A549 (cell line): ENCODE data around the gene PRKACG. TPM values are rescaled to one million over a fixed set of nuclear protein-coding genes. Genes with fewer than 3 reads are reported as not detected.
A peak's percentile ranks its signal among the peaks of the same experiment; 100 is the strongest.

Experiments used
- ATAC-seq, 2 experiments: fragments of 200-7000 bp in 1 of 2; fragments of >200 bp in 1 of 2; cut with Nextera tagmentation in 1 of 2; cut with Tn5 transposase in 1 of 2; 3 replicates each; pipeline versions ENCODE4 v1.8.0 to v1.9.1; 2018 to 2020; ENCODE audit warnings: mild to moderate bottlenecking in 1 of 2, moderate library complexity in 1 of 2
- CTCF ChIA-PET: fragments of 300-600 bp; sonication (Branson Sonifier 250); formaldehyde crosslinking; extraction: SDS; loops from one replicate; lab custom pipeline; 2021; ENCODE audit warnings: antibody characterized with exemption, inconsistent platforms; lab: Yijun Ruan, JAX
- POLR2A ChIA-PET: fragments of 350-600 bp; formaldehyde crosslinking; extraction: SDS; loops from one replicate; lab custom pipeline; 2021; ENCODE audit warnings: antibody characterized with exemption, inconsistent platforms; lab: Yijun Ruan, JAX
- DNase-seq, 2 experiments: peaks; one replicate each; pipeline versions ENCODE4 v3.0.0 to v3.0.0-alpha.2; 2011 to 2016; ENCODE audit warnings: low read depth in 1 of 2, low spot score in 1 of 2
- FAIRE-seq: peaks from 2 replicates; lab custom pipeline; 2011; peaks lifted over from hg19 to GRCh38; lab: Jason Lieb, UNC
- H3K27ac ChIP-seq, 2 experiments: fragments of >200 bp; sonication (Bioruptor Twin); formaldehyde crosslinking; 3 replicates each; pipeline ENCODE4 v1.5.1; 2016 to 2017
- H3K4me1 ChIP-seq: fragments of >200 bp; sonication (Bioruptor Twin); formaldehyde crosslinking; 3 replicates; pipeline ENCODE4 v1.6.1; 2016
- H3K4me2 ChIP-seq: fragments of >200 bp; sonication (Bioruptor Twin); formaldehyde crosslinking; 3 replicates; pipeline ENCODE4 v1.6.1; 2016
- H3K4me3 ChIP-seq: fragments of >200 bp; sonication (Bioruptor Twin); formaldehyde crosslinking; 3 replicates; pipeline ENCODE4 v1.5.1; 2016
- H3K9me3 ChIP-seq: fragments of >200 bp; sonication (Bioruptor Twin); formaldehyde crosslinking; 3 replicates; pipeline ENCODE4 v1.6.1; 2016
- E2F6 ChIP-seq: IDR thresholded peaks from 2 replicates; pipeline ENCODE4 v1.6.1; 2012; ENCODE audit warnings: low read depth, borderline replicate concordance
- FOSL2 ChIP-seq, 2 experiments: fragments of 450-650 bp in 1 of 2; fragments of >200 bp in 1 of 2; sonication (Bioruptor Twin) in 1 of 2; formaldehyde crosslinking; IDR thresholded peaks; 2 replicates each; pipeline versions ENCODE4 v1.5.0 to v1.6.1; 2016 to 2020; ENCODE audit warnings: mild to moderate bottlenecking in 1 of 2, moderate library complexity in 1 of 2
- FOXS1 ChIP-seq: fragments of 250-450 bp; sonication (Bioruptor Pico); IDR thresholded peaks from 2 replicates; pipeline ENCODE4 v1.5.0; 2020; ENCODE audit warnings: mild to moderate bottlenecking, moderate library complexity
- HMGXB4 ChIP-seq: fragments of 250-450 bp; sonication (Bioruptor Pico); IDR thresholded peaks from 2 replicates; pipeline ENCODE4 v1.5.0; 2021; ENCODE audit warnings: mild to moderate bottlenecking, moderate library complexity, borderline replicate concordance
- JUN ChIP-seq, 2 experiments: fragments of >200 bp; sonication (Bioruptor Twin); formaldehyde crosslinking; IDR thresholded peaks; 2 replicates in 1 of 2; 3 replicates in 1 of 2; pipeline ENCODE4 v1.6.1; 2016 to 2017
- JUNB ChIP-seq: fragments of >200 bp; sonication (Bioruptor Twin); formaldehyde crosslinking; IDR thresholded peaks from 2 replicates; pipeline ENCODE4 v1.6.1; 2016
- NPAS2 ChIP-seq: fragments of 250-450 bp; sonication (Bioruptor Pico); IDR thresholded peaks from 2 replicates; pipeline ENCODE4 v1.8.0; 2022; ENCODE audit warnings: mild to moderate bottlenecking, moderate library complexity, borderline replicate concordance
- POLR2AphosphoS2 ChIP-seq: conservative IDR thresholded peaks from 2 replicates; pipeline ENCODE4 v1.6.1; 2012; ENCODE audit warnings: low read length, improper control_type of control experiment, inconsistent platforms
- RAD21 ChIP-seq, 2 experiments: fragments of >200 bp in 1 of 2; sonication (Bioruptor Twin) in 1 of 2; formaldehyde crosslinking in 1 of 2; IDR thresholded peaks in 1 of 2; conservative IDR thresholded peaks in 1 of 2; 2 replicates in 1 of 2; 3 replicates in 1 of 2; pipeline ENCODE4 v1.6.1; 2012 to 2018; ENCODE audit warnings: inconsistent platforms in 1 of 2
- REST ChIP-seq: fragments of 200-600 bp; sonication (generic); IDR thresholded peaks from 2 replicates; pipeline ENCODE4 v1.6.1; 2016; ENCODE audit warnings: antibody characterized with exemption, mild to moderate bottlenecking, moderate library complexity
- SMC3 ChIP-seq: fragments of >200 bp; sonication (Bioruptor Twin); formaldehyde crosslinking; IDR thresholded peaks from 3 replicates; pipeline ENCODE4 v1.6.1; 2018; ENCODE audit warnings: inconsistent platforms
- SREBF2 ChIP-seq: fragments of 450-650 bp; IDR thresholded peaks from 2 replicates; pipeline ENCODE4 v1.6.1; 2014; ENCODE audit warnings: mild to moderate bottlenecking, moderate library complexity
- ZNF302 ChIP-seq: fragments of 250-450 bp; sonication (Bioruptor Pico); IDR thresholded peaks from 2 replicates; pipeline ENCODE4 v1.9.0; 2021; ENCODE audit warnings: inconsistent platforms, mild to moderate bottlenecking, moderate library complexity
- WGBS: methylation state at CpG from one replicate; pipeline ENCODE4 v1.1.6; 2017; ENCODE audit errors: missing lambda C conversion rate; 5-methylcytosine and 5-hydroxymethylcytosine counted together
- polyA plus RNA-seq, 4 experiments: library from polyadenylated mRNA; depleted of rRNA in 3 of 4; stranded (reverse); fragments of >200 nt; fragmentation: RNase III in 1 of 4; extraction: RNeasy Plus Mini Kit Qiagen cat#74134 plus additional on column Dnase treatment in 1 of 4; gene quantifications; 2 replicates in 3 of 4; 3 replicates in 1 of 4; pipeline ENCODE4 v1.2.3, GENCODE V29; 2011 to 2017
- TF ChIP-seq, protein P1 (sequence below): fragments of >200 bp; sonication (Bioruptor Twin); formaldehyde crosslinking; IDR thresholded peaks from 3 replicates; pipeline ENCODE4 v1.5.1; 2016
- TF ChIP-seq, protein P2 (sequence below): fragments of 450-650 bp; IDR thresholded peaks from 2 replicates; pipeline ENCODE4 v1.6.1; 2014; ENCODE audit warnings: antibody characterized with exemption

The PRKACG gene
- polyA plus RNA-seq, 2 of the 4 experiments (the other 2 are of a cell fraction): not detected

DNA sequence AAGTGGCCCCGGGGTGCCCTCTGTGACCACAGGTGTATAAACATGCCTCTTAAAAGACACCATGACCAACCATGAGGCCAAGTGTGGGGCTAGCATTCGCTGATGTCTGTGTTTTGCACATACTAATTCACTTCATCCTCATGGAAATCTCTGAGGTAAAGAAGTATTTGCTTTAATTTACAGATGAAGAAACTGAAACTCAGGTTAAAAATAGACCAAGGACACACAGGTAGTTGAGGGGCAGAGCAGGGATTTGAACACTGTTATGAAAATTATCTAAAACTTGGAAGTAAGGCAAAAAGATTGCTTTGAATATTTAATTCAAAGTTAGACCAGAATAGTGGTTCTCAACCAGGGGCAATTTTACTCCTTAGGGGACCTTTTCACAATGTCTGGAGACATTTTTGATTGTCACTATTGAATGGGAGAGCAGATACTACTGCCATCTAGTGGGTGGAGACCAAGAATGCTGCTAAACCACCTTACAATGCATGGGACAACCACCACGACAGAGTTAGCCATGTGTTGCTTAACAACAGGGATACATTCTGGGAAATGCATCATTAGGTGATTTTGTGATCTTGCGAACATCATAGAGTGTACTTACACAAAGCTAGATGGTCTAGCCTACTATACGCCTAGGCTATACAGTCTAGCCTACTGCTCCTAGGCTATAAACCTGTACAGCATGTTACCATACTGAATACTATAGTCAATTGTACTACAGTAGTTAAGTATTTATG lies 13.6 kb upstream of the PRKACG start:
- POLR2A ChIA-PET: no interaction called here
- peak; percentile 47 to 64 for DNase-seq
- H3K4me3 ChIP-seq: no peak overlapping the region
- no peak overlapping the region for H3K27ac ChIP-seq
- WGBS: 29% methylated on average over 5 of the region's 5 CpGs
- peaks cover 4% of the 10 kb centered on the region; the same call in 1 of the 3 replicates for H3K9me3 ChIP-seq
- FAIRE-seq: peak; percentile 32
- ATAC-seq: peak; percentile 84 to 92
- H3K4me1 ChIP-seq: no peaks in the 10 kb centered on the region
- TF ChIP-seq E2F6: no peak
- TF ChIP-seq, protein P1, sequence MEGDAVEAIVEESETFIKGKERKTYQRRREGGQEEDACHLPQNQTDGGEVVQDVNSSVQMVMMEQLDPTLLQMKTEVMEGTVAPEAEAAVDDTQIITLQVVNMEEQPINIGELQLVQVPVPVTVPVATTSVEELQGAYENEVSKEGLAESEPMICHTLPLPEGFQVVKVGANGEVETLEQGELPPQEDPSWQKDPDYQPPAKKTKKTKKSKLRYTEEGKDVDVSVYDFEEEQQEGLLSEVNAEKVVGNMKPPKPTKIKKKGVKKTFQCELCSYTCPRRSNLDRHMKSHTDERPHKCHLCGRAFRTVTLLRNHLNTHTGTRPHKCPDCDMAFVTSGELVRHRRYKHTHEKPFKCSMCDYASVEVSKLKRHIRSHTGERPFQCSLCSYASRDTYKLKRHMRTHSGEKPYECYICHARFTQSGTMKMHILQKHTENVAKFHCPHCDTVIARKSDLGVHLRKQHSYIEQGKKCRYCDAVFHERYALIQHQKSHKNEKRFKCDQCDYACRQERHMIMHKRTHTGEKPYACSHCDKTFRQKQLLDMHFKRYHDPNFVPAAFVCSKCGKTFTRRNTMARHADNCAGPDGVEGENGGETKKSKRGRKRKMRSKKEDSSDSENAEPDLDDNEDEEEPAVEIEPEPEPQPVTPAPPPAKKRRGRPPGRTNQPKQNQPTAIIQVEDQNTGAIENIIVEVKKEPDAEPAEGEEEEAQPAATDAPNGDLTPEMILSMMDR: peak; percentile 56
- TF ChIP-seq SMC3: peak; percentile 29; the same call in 2 of the 3 replicates
- peak; percentile 26 to 56; a peak in 3 of 5 replicates for TF ChIP-seq RAD21 (conservative IDR thresholded peaks at IDR 0.05 in 1 of 2, IDR thresholded peaks at IDR 0.05 in 1 of 2)
- H3K4me2 ChIP-seq: no peak overlapping the region
- CTCF ChIA-PET: interaction anchor here (0.6 to 5.5 kb wide), 8 partner anchors 8 to 438 kb away, joined by 3 to 36 read pairs (median 3); partner anchors contain the start of gene FXN

GRCh38 chr9:69023650-69024049 lies 9.7 kb upstream of the PRKACG start:
- POLR2A ChIA-PET: no interaction called here
- no peaks in the 10 kb centered on the region for H3K4me1 ChIP-seq
- CTCF ChIA-PET: interaction anchor here (0.8 to 5.5 kb wide), 3 partner anchors 12 to 440 kb away, joined by 3 to 36 read pairs (median 3); partner anchors contain the start of gene FXN
- H3K4me3 ChIP-seq: no peak overlapping the region
- ATAC-seq: no peak
- no peak for DNase-seq
- no peaks in the 10 kb centered on the region for H3K9me3 ChIP-seq
- no peak for TF ChIP-seq SREBF2
- no peak for FAIRE-seq
- H3K4me2 ChIP-seq: no peak overlapping the region
- WGBS: 47% methylated on average over 7 of the region's 7 CpGs
- no peak overlapping the region for H3K27ac ChIP-seq

GRCh38 chr9:69020301-69021145 lies 6.6 kb upstream of the PRKACG start:
- Histone ChIP-seq H3K4me2 (no peak overlapping the region), H3K4me1 (no peaks in the 10 kb centered on the region), H3K4me3 (no peak overlapping the region), H3K27ac (no peak overlapping the region), H3K9me3 (no peaks in the 10 kb centered on the region)
- ATAC-seq (peak in 1 of 2 experiments; percentile 23; a peak in 1 of 6 replicates), DNase-seq (no peak), FAIRE-seq (no peak)
- CTCF ChIA-PET: interaction anchor here (1.1 to 1.4 kb wide), 4 partner anchors 15 to 437 kb away, joined by 3 to 4 read pairs (median 4); partner anchors contain the start of gene FXN
- WGBS: 39% methylated on average over 8 of the region's 8 CpGs
- TF ChIP-seq HMGXB4: no peak
- TF ChIP-seq JUNB: no peak
- no peak for TF ChIP-seq POLR2AphosphoS2
- TF ChIP-seq ZNF302: no peak
- no peak for TF ChIP-seq NPAS2 (CRISPR knock-in tag)
- no peak for TF ChIP-seq E2F6
- no peak for TF ChIP-seq SMC3
- no peak for TF ChIP-seq FOXS1 (CRISPR knock-in tag)
- no peak for TF ChIP-seq JUN (IDR thresholded peaks at IDR 0.05)
- TF ChIP-seq REST: no peak
- no peak for TF ChIP-seq FOSL2 (IDR thresholded peaks at IDR 0.05)
- TF ChIP-seq FOSL2 (CRISPR knock-in tag; IDR thresholded peaks at IDR 0.05): no peak
- TF ChIP-seq, protein P2, sequence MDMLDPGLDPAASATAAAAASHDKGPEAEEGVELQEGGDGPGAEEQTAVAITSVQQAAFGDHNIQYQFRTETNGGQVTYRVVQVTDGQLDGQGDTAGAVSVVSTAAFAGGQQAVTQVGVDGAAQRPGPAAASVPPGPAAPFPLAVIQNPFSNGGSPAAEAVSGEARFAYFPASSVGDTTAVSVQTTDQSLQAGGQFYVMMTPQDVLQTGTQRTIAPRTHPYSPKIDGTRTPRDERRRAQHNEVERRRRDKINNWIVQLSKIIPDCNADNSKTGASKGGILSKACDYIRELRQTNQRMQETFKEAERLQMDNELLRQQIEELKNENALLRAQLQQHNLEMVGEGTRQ: no peak
- POLR2A ChIA-PET: no interaction called here
